Measurements from ENCODE around the gene ISG20L2. TPM values are rescaled to one million over a fixed set of nuclear protein-coding genes. Genes with fewer than 3 reads are reported as not detected.

ISG20L2 gene
- total RNA-seq, 2 donors from 2014 or later = 19.4 to 34.4 TPM

GRCh38 chr1:156684227-156684782 is 44.3 kb downstream of the ISG20L2 start:
- no peaks in the 10 kb centered on the region for H3K27me3 ChIP-seq (replicated peaks; ENCODE audit: insufficient read depth)
- no peak overlapping the region for H3K27ac ChIP-seq
- H3K4me1 ChIP-seq (replicated peaks) = no peaks in the 10 kb centered on the region
- H3K4me3 ChIP-seq = no peak overlapping the region
- H3K9me3 ChIP-seq = no peaks in the 10 kb centered on the region
- H3K36me3 ChIP-seq = no peaks in the 10 kb centered on the region
- intact Hi-C loops (cut with DNase I) = no loop called here
- TF ChIP-seq CTCF (IDR thresholded peaks at IDR 0.05) (no peak), POLR2A (IDR thresholded peaks at IDR 0.05) (no peak)
- 78% methylated on average over 5 of the region's 5 CpGs for WGBS
- no peak for DNase-seq (ENCODE audit: low spot score)

GRCh38 chr1:156682166-156682890 is 46.2 kb downstream of the ISG20L2 start:
- no peaks in the 10 kb centered on the region for H3K4me1 ChIP-seq (replicated peaks)
- H3K4me3 ChIP-seq = no peak overlapping the region
- intact Hi-C loops (cut with DNase I) = no loop called here
- TF ChIP-seq POLR2A (IDR thresholded peaks at IDR 0.05) (no peak), POLR2AphosphoS5 (IDR thresholded peaks at IDR 0.05) (no peak), CTCF (IDR thresholded peaks at IDR 0.05) (no peak)
- no peaks in the 10 kb centered on the region for H3K36me3 ChIP-seq
- no peak overlapping the region for H3K27ac ChIP-seq
- DNase-seq (ENCODE audit: low spot score) = no peak
- no peaks in the 10 kb centered on the region for H3K9me3 ChIP-seq
- no peaks in the 10 kb centered on the region for H3K27me3 ChIP-seq (replicated peaks; ENCODE audit: insufficient read depth)
- 59% methylated on average over 5 of the region's 5 CpGs for WGBS

- TF ChIP-seq POLR2A (IDR thresholded peaks at IDR 0.05) (no peak), POLR2AphosphoS5 (IDR thresholded peaks at IDR 0.05) (no peak), CTCF (IDR thresholded peaks at IDR 0.05) (no peak)
- Histone ChIP-seq H3K9me3 (no peaks in the 10 kb centered on the region), H3K27me3 (replicated peaks; ENCODE audit: insufficient read depth) (peaks cover 5% of the 10 kb centered on the region), H3K36me3 (no peaks in the 10 kb centered on the region), H3K4me3 (no peak overlapping the region), H3K4me1 (replicated peaks) (peaks cover 4% of the 10 kb centered on the region), H3K27ac (no peak overlapping the region)
- WGBS = 79% methylated on average over 8 of the region's 8 CpGs
- intact Hi-C loops (cut with DNase I) = no loop called here
- DNase-seq (ENCODE audit: low spot score) = no peak
Measured at GRCh38 chr1:156681196-156681960, 47.2 kb downstream of the ISG20L2 start.

GRCh38 chr1:156680056-156680455 is 48.5 kb downstream of the ISG20L2 start:
- Histone ChIP-seq H3K27me3 (replicated peaks; ENCODE audit: insufficient read depth) (peaks cover 5% of the 10 kb centered on the region), H3K27ac (no peak overlapping the region), H3K36me3 (no peaks in the 10 kb centered on the region), H3K4me3 (no peak overlapping the region), H3K9me3 (no peaks in the 10 kb centered on the region), H3K4me1 (replicated peaks) (peaks cover 4% of the 10 kb centered on the region)
- TF ChIP-seq CTCF (IDR thresholded peaks at IDR 0.05) (no peak), POLR2A (IDR thresholded peaks at IDR 0.05) (no peak), POLR2AphosphoS5 (IDR thresholded peaks at IDR 0.05) (no peak)
- no peak for DNase-seq (ENCODE audit: low spot score)
- intact Hi-C loops (cut with DNase I) = no loop called here
- WGBS = 51% methylated on average over 2 of the region's 2 CpGs

All from prostate gland (tissue), 2 donors.